HepG2 (cell line): ENCODE measurements around the gene MYCBPAP. TPM values are rescaled to one million over a fixed set of nuclear protein-coding genes. Genes with fewer than 3 reads are reported as not detected.

Experiments
- ASH2L ChIP-seq: fragments of 300-600, 200-600 bp; sonication (generic); IDR thresholded peaks from 2 replicates; pipeline ENCODE4 v1.7.0; 2017; ENCODE audit warnings: low read depth, mild to moderate bottlenecking, moderate library complexity, mixed read lengths, low read length; ENCODE audit not compliant: insufficient read length
- IRF2 ChIP-seq: IDR thresholded peaks from 2 replicates; pipeline ENCODE4 v1.6.1; 2018; ENCODE audit warnings: missing genetic modification reagents, missing compliant biosample characterization
- IRX3 ChIP-seq: sonication (generic); formaldehyde crosslinking; IDR thresholded peaks from 2 replicates; pipeline ENCODE4 v1.8.1; 2023; ENCODE audit warnings: mild to moderate bottlenecking, low read depth, missing genetic modification reagents, borderline replicate concordance
- NONO ChIP-seq, 2 experiments: fragments of 450-650 bp in 1 of 2; sonication (generic) in 1 of 2; formaldehyde crosslinking in 1 of 2; IDR thresholded peaks in 1 of 2; conservative IDR thresholded peaks in 1 of 2; 2 replicates each; pipeline versions ENCODE4 v1.6.1 to v1.8.0; 2017 to 2022; ENCODE audit warnings: mild to moderate bottlenecking in 1 of 2, missing genetic modification reagents in 1 of 2, moderate library complexity in 1 of 2
- RARG ChIP-seq: sonication (generic); formaldehyde crosslinking; IDR thresholded peaks from 2 replicates; pipeline ENCODE4 v1.4.0; 2020; ENCODE audit warnings: low read depth, mild to moderate bottlenecking, missing genetic modification reagents
- SAFB2 ChIP-seq: sonication (generic); formaldehyde crosslinking; IDR thresholded peaks from 2 replicates; pipeline ENCODE4 v1.5.1; 2020; ENCODE audit warnings: missing genetic modification reagents, low read depth, mild to moderate bottlenecking, borderline replicate concordance
- SP1 ChIP-seq, 2 experiments: fragments of 450-650 bp in 1 of 2; sonication (generic) in 1 of 2; formaldehyde crosslinking in 1 of 2; IDR thresholded peaks; 2 replicates each; pipeline versions ENCODE4 v1.4.0 to v1.6.1; 2016 to 2020; ENCODE audit warnings: missing genetic modification reagents in 1 of 2
- TAF15 ChIP-seq: fragments of 200-400 bp; formaldehyde crosslinking; IDR thresholded peaks from one replicate; pipeline ENCODE4 v1.6.1; 2018; ENCODE audit warnings: mild to moderate bottlenecking, low read depth, low read length; ENCODE audit not compliant: poor library complexity, severe bottlenecking
- ZBED4 ChIP-seq: sonication (generic); formaldehyde crosslinking; IDR thresholded peaks from 2 replicates; pipeline ENCODE4 v1.4.0; 2020; ENCODE audit warnings: missing genetic modification reagents, borderline replicate concordance
- ZFAT ChIP-seq: sonication (generic); formaldehyde crosslinking; conservative IDR thresholded peaks from 2 replicates; pipeline ENCODE4 v1.8.1; 2023; ENCODE audit warnings: missing genetic modification reagents, inconsistent platforms
- ZHX1 ChIP-seq: sonication (generic); formaldehyde crosslinking; IDR thresholded peaks from 2 replicates; pipeline ENCODE4 v1.8.1; 2022; ENCODE audit warnings: low read depth, mild to moderate bottlenecking, missing genetic modification reagents
- ZNF121 ChIP-seq: sonication (generic); formaldehyde crosslinking; IDR thresholded peaks from 2 replicates; pipeline ENCODE4 v1.5.0; 2020; ENCODE audit warnings: mild to moderate bottlenecking, missing genetic modification reagents
- ZNF232 ChIP-seq: sonication (generic); formaldehyde crosslinking; IDR thresholded peaks from 2 replicates; pipeline ENCODE4 v1.4.0; 2020; ENCODE audit warnings: missing genetic modification reagents, borderline replicate concordance
- ZNF235 ChIP-seq: sonication (generic); formaldehyde crosslinking; IDR thresholded peaks from 2 replicates; pipeline ENCODE4 v1.8.1; 2023; ENCODE audit warnings: mild to moderate bottlenecking, missing genetic modification reagents, borderline replicate concordance
- ZNF251 ChIP-seq: sonication (generic); formaldehyde crosslinking; IDR thresholded peaks from 2 replicates; pipeline ENCODE4 v1.9.0; 2021; ENCODE audit warnings: mild to moderate bottlenecking, missing genetic modification reagents
- ZNF343 ChIP-seq: sonication (generic); formaldehyde crosslinking; IDR thresholded peaks from 2 replicates; pipeline ENCODE4 v1.4.0; 2020; ENCODE audit warnings: mild to moderate bottlenecking, missing genetic modification reagents
- ZNF383 ChIP-seq: sonication (generic); formaldehyde crosslinking; IDR thresholded peaks from 2 replicates; pipeline ENCODE4 v1.4.0; 2020; ENCODE audit warnings: missing genetic modification reagents, mild to moderate bottlenecking, borderline replicate concordance
- ZNF446 ChIP-seq: sonication (generic); formaldehyde crosslinking; IDR thresholded peaks from 2 replicates; pipeline ENCODE4 v1.5.0; 2020; ENCODE audit warnings: mild to moderate bottlenecking, missing genetic modification reagents
- polyA plus RNA-seq, 8 experiments: library from polyadenylated mRNA; depleted of rRNA in 3 of 8; stranded (reverse) in 7 of 8; unstranded in 1 of 8; fragments of >200 nt; fragmentation: Illumina TruSeq in 4 of 8; extraction: Trizol in 4 of 8; gene quantifications; 2 replicates each; pipeline versions ENCODE4 v1.2.1 to v1.2.3, GENCODE V29; 2011 to 2016; ENCODE audit warnings: low read depth in 4 of 8, missing spikeins in 1 of 8, mixed read lengths in 1 of 8; ENCODE audit not compliant: insufficient read depth in 1 of 8
- total RNA-seq, 5 experiments: library from RNA; depleted of rRNA; stranded (reverse); fragments of >200 nt; fragmentation: Illumina TruSeq; extraction: Trizol; gene quantifications; 2 replicates each; pipeline ENCODE4 v1.2.3, GENCODE V29; 2016; ENCODE audit warnings: low read depth in 1 of 5
- TF ChIP-seq, protein P1 (sequence below): sonication (generic); formaldehyde crosslinking; IDR thresholded peaks from 2 replicates; pipeline ENCODE4 v1.4.0; 2020; ENCODE audit warnings: mild to moderate bottlenecking, low read depth, missing genetic modification reagents

The MYCBPAP gene
- total and polyA plus RNA-seq, 2 of the 13 experiments (the other 11 are each of a cell fraction or from before 2014, with no cell fraction given): 0.22 to 0.24 TPM

GRCh38 chr17:50541716-50542688, 33.8 kb downstream of the MYCBPAP start (continued):
- TF ChIP-seq ZNF383 (CRISPR knock-in tag) (peak; percentile 43; the same call in 1 of the 2 replicates), ZNF446 (CRISPR knock-in tag) (peak; percentile 73; the same call in 1 of the 2 replicates), SAFB2 (0 out of 2 replicates have a peak, but pooled peaks have one; percentile 15), ASH2L (peak; percentile 59), ZHX1 (CRISPR knock-in tag) (peak; percentile 75), NONO (IDR thresholded peaks at IDR 0.05) (no peak), NONO (CRISPR knock-in tag; conservative IDR thresholded peaks at IDR 0.05) (peak; percentile 39; the same call in 1 of the 2 replicates), IRX3 (peak; percentile 60; the same call in 1 of the 2 replicates), ZBED4 (CRISPR knock-in tag) (peak; percentile 90; the same call in 1 of the 2 replicates), ZNF235 (CRISPR knock-in tag) (peak; percentile 96; the same call in 1 of the 2 replicates), ZNF232 (CRISPR knock-in tag) (no peak; the same call in 1 of the 2 replicates), ZNF251 (CRISPR knock-in tag) (no peak), RARG (peak; percentile 82; the same call in 1 of the 2 replicates), ZNF343 (CRISPR knock-in tag) (peak; percentile 46), ZNF121 (CRISPR knock-in tag) (no peak), TAF15 (peak; percentile 74), ZFAT (CRISPR knock-in tag) (0 out of 2 replicates have a peak, but pooled peaks have one; percentile 73), SP1 (IDR thresholded peaks at IDR 0.05) (no peak), SP1 (CRISPR knock-in tag; IDR thresholded peaks at IDR 0.05) (peak; percentile 73), IRF2 (peak; percentile 39; the same call in 1 of the 2 replicates)
- TF ChIP-seq, protein P1, sequence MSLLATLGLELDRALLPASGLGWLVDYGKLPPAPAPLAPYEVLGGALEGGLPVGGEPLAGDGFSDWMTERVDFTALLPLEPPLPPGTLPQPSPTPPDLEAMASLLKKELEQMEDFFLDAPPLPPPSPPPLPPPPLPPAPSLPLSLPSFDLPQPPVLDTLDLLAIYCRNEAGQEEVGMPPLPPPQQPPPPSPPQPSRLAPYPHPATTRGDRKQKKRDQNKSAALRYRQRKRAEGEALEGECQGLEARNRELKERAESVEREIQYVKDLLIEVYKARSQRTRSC: no peak
